A673 (cell line): Measurements from ENCODE around the gene HYAL3.

ENCODE experiments used
- CTCF ChIP-seq: fragments of 300-800, 200-600 bp; sonication (generic); conservative IDR thresholded peaks from 2 replicates; pipeline ENCODE4 v1.5.1; 2017; ENCODE audit warnings: low read depth, mild to moderate bottlenecking, antibody characterized with exemption, low read length, moderate library complexity, mixed read lengths
- EZH2 ChIP-seq: fragments of 200-600 bp; sonication (generic); IDR thresholded peaks from 2 replicates; pipeline ENCODE4 v1.6.1; 2017; ENCODE audit warnings: borderline replicate concordance, low read depth, mild to moderate bottlenecking, mixed read lengths, antibody characterized with exemption, low read length; ENCODE audit not compliant: poor library complexity, severe bottlenecking

DNA sequence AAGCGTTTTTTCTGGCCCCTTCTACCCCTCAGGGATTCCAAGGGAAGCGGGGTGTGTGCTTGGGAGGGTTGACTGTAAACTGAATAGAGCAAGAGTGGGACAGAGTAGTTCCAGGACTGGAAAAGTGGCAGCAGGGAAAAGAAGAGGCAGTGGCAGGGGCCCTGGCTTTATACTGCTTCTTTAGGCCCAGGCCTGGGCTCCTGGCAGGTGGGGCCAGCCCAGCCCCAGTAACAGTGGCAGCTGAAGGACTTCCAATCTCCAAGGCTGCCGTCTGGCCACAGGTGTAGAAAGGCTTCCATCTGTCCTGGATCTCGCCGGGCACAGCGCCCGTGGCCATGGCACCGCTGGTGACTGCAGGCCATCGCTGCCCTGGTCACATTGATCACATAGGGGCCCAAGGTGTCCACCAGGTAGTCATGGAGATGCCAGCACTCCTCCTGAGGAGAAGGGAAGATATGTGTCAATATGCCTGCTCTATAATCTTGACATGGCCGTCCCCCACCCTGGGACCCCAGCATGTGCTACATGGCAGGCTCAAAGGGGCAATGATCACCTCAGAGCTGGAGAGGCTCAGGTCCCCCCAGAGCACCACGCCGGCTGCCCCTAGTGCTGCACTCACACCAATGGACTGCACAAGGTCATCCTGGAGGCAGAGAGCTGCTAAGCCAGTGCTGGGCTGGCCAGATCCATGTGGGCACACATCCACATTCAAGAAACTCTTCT lies 6.0 kb downstream of the HYAL3 start:
- TF ChIP-seq CTCF (no peak), EZH2 (no peak)
